ENCODE measurements around the gene C11orf24.

- TF ChIP-seq SP2 (IDR thresholded peaks at IDR 0.05; ENCODE audit: low read length) (no peak), EZH2 (IDR thresholded peaks at IDR 0.05; ENCODE audit: low read depth, low read length, severe bottlenecking) (no peak), CTCF (IDR thresholded peaks at IDR 0.05; ENCODE audit: control extremely low read depth in 1 of 3, insufficient read depth in 1 of 3, low read depth in 1 of 3, low read length in 3 of 3) (no peak), POLR2A (IDR thresholded peaks at IDR 0.05; ENCODE audit: control extremely low read depth in 1 of 2, low read depth in 2 of 2, low read length in 2 of 2) (no peak), SRF (IDR thresholded peaks at IDR 0.05; ENCODE audit: low read depth, low read length) (no peak), CBX8 (IDR thresholded peaks at IDR 0.05; ENCODE audit: borderline replicate concordance, low read depth, low read length) (no peak), USF2 (IDR thresholded peaks at IDR 0.05; ENCODE audit: low read length) (no peak), CHD2 (IDR thresholded peaks at IDR 0.05; ENCODE audit: low read length) (no peak), MAFK (IDR thresholded peaks at IDR 0.05; ENCODE audit: low read depth, low read length) (no peak)
Observed at GRCh38 chr11:68261749-68262543, 9.8 kb downstream of the C11orf24 start.
